Measurements from ENCODE around the gene USH2A.

USH2A gene

GRCh38 chr1:216422821-216423520 lies at the start of gene USH2A:
USH2A (minus strand) TSS chr1:216423448; CDS start chr1:216422336, 1,112 bp downstream.
- ChIA-PET CTCF (interaction anchor here (1.4 to 1.7 kb wide), 4 partner anchors 9 to 86 kb away, joined by 3 to 5 read pairs (median 4); no protein-coding TSS in a partner anchor), POLR2A (no interaction called here)
- TF ChIP-seq CTCF (IDR thresholded peaks at IDR 0.05; ENCODE audit: control extremely low read depth, extremely low read depth, low read depth, missing control alignments): no peak
- DNase-seq (ENCODE audit: extremely low spot score): no peak

- POLR2A ChIA-PET: no interaction called here
- CTCF ChIA-PET: interaction anchor here (1.2 kb wide), 1 partner anchor 10 kb away, joined by 4 read pairs; no protein-coding TSS in a partner anchor
- TF ChIP-seq CTCF (IDR thresholded peaks at IDR 0.05; ENCODE audit: control extremely low read depth, extremely low read depth, low read depth, missing control alignments): no peak
These were observed 43.0 kb upstream of the USH2A start for GRCh38 chr1:216466162-216466801.

GRCh38 chr1:216464489-216464888 lies 41.2 kb upstream of the USH2A start:
- no peak for TF ChIP-seq CTCF (IDR thresholded peaks at IDR 0.05; ENCODE audit: control extremely low read depth, extremely low read depth, low read depth, missing control alignments)

More at GRCh38 chr1:216466162-216466801, 43.0 kb upstream of the USH2A start:
- no peak for DNase-seq (ENCODE audit: extremely low spot score)

GRCh38 chr1:216462066-216462775 lies 39.0 kb upstream of the USH2A start:
- ChIA-PET POLR2A (no interaction called here), CTCF (no interaction called here)
- DNase-seq (ENCODE audit: extremely low spot score): no peak
- no peak for TF ChIP-seq CTCF (IDR thresholded peaks at IDR 0.05; ENCODE audit: control extremely low read depth, extremely low read depth, low read depth, missing control alignments)

More at GRCh38 chr1:216464489-216464888, 41.2 kb upstream of the USH2A start:
- ChIA-PET POLR2A (no interaction called here), CTCF (interaction anchor here (0.9 kb wide), 1 partner anchor 10 kb away, joined by 3 read pairs; no protein-coding TSS in a partner anchor)
- DNase-seq (ENCODE audit: extremely low spot score): no peak

GRCh38 chr1:216461466-216461865 lies 38.2 kb upstream of the USH2A start:
- CTCF ChIA-PET: no interaction called here

More at GRCh38 chr1:216461466-216461865, 38.2 kb upstream of the USH2A start:
- no peak for DNase-seq (ENCODE audit: extremely low spot score)
- POLR2A ChIA-PET: no interaction called here
- TF ChIP-seq CTCF (IDR thresholded peaks at IDR 0.05; ENCODE audit: control extremely low read depth, extremely low read depth, low read depth, missing control alignments): no peak
